Medulla oblongata (tissue), 1 donor: ENCODE measurements around the gene ACAP1.

Source experiments
- DNase-seq: peaks from one replicate; pipeline ENCODE4 v3.0.0-alpha.2; 2015; ENCODE audit errors: extremely low spot score

Gene ACAP1, protein sequence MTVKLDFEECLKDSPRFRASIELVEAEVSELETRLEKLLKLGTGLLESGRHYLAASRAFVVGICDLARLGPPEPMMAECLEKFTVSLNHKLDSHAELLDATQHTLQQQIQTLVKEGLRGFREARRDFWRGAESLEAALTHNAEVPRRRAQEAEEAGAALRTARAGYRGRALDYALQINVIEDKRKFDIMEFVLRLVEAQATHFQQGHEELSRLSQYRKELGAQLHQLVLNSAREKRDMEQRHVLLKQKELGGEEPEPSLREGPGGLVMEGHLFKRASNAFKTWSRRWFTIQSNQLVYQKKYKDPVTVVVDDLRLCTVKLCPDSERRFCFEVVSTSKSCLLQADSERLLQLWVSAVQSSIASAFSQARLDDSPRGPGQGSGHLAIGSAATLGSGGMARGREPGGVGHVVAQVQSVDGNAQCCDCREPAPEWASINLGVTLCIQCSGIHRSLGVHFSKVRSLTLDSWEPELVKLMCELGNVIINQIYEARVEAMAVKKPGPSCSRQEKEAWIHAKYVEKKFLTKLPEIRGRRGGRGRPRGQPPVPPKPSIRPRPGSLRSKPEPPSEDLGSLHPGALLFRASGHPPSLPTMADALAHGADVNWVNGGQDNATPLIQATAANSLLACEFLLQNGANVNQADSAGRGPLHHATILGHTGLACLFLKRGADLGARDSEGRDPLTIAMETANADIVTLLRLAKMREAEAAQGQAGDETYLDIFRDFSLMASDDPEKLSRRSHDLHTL

GRCh38 chr17:7336240-7337175 lies at the start of gene ACAP1:
ACAP1 (plus strand) TSS chr17:7336529; CDS start chr17:7336735, 206 bp downstream.
- no peak for DNase-seq

DNA sequence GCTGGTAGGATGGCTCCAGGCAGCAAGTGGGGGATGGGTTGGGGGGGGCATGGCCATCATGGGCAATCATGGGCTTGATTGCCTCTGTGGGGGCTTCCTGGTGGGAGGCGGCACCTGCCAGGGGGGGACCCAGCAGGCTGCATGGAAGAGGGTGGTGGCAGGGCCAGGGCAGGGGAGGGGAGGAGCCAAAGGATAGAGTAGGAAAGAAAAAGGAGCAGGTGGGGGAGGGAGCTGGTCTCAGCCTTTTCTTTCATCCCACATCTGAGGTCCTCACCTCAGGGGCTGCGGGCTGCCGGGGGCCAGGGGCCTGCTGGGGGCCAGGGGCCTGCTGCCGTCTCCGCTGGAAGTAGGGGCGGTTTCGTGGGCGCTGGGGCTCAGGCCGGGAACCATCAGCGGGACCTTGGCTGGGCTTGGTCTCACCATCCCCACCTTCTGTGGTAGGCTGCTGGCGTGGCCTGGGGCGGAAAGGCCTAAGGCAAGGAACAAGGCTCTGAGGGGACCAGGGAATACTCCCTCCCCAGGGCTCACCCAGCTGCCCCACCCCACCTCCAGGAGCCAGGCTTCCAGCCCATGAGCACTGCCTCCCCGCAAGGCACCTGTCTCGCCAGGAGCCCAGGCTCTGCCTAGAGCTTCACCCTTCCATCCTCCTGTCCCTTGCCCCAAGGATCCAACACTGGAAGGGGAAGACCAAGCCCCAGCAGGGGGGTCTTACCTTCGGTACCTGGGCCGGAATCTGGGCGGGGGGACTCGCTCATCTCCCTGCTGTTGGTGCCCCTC lies 46.9 kb upstream of the ACAP1 start:
- DNase-seq, result no peak

GRCh38 chr17:7290166-7290565 lies 46.2 kb upstream of the ACAP1 start:
- no peak for DNase-seq

DNA sequence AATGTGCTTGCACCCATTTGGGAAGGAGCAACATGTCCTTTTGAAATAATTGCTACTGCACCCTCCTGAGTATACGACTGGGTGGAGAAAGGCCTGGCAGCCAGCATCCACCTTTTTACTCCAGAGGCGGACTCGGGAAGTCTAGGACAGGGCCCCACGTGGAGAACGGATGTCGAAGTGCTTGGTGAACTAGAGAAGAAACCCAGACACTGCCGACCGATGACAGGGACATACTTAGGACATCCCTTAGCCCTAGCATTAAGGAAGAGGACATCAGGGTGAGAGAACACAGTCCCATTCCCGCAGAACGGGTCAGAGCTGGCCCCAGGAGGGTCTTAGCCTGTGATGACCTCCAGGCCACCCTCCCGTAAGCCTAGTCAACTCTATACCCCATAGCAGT lies 45.6 kb upstream of the ACAP1 start:
- no peak for DNase-seq

DNA sequence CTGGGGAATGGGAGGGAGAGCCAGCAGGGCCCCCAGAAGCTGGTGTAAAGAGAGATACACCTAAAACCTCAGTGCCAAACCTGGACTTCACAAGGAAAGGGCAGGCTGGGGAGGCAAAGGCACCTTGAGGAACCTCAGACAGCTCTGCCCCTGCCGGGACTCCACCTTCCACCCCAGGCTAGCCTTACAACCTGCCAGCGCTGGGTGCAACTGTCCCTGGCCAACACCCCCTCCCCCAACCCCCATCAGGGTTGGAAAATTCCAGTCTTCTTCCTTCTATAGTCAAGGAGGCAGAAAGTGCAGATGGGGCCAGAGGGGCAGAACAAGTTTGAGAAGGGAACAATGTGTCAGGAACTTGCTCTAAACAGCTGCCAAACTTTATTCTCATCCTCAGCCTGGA lies 44.1 kb upstream of the ACAP1 start:
- DNase-seq, result no peak

GRCh38 chr17:7292729-7293128 lies 43.6 kb upstream of the ACAP1 start:
- peak; percentile 39 for DNase-seq

- DNase-seq, result no peak
Observed at GRCh38 chr17:7293159-7293558, 43.2 kb upstream of the ACAP1 start.

- no peak for DNase-seq
Observed at GRCh38 chr17:7293816-7294613, 42.3 kb upstream of the ACAP1 start.

DNA sequence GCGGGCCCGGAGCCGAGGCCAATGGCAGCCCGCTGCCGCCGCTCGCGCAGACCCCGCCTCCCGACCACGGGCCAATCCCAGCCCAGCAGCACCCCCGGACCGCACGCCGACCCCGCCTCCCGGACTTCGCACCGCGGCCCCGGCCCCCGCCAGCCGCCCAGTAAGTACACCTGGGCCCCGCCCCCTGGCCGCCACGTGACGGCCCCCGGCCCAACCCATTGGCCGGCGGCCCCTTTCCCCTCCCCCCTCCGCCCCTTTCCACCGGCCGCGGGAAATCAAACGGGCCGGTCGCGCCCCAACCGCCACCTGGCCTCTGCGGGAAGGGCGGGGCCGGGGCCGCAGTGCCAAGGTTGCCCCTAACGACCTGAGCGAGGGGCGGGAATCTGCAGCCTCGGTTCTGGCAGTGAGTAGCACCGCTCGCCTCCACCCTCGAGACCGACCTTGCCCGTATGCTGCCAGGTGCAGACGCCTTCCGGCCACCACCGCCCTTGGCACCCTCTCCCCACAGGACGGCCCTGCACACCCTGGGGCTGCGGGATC lies 41.6 kb upstream of the ACAP1 start, which contains the start of gene YBX2:
Gene YBX2 (minus strand): TSS at position 26 of the 540 bp plus-strand sequence. CDS start 139 bp downstream, outside the sequence.
- no peak for DNase-seq

DNA sequence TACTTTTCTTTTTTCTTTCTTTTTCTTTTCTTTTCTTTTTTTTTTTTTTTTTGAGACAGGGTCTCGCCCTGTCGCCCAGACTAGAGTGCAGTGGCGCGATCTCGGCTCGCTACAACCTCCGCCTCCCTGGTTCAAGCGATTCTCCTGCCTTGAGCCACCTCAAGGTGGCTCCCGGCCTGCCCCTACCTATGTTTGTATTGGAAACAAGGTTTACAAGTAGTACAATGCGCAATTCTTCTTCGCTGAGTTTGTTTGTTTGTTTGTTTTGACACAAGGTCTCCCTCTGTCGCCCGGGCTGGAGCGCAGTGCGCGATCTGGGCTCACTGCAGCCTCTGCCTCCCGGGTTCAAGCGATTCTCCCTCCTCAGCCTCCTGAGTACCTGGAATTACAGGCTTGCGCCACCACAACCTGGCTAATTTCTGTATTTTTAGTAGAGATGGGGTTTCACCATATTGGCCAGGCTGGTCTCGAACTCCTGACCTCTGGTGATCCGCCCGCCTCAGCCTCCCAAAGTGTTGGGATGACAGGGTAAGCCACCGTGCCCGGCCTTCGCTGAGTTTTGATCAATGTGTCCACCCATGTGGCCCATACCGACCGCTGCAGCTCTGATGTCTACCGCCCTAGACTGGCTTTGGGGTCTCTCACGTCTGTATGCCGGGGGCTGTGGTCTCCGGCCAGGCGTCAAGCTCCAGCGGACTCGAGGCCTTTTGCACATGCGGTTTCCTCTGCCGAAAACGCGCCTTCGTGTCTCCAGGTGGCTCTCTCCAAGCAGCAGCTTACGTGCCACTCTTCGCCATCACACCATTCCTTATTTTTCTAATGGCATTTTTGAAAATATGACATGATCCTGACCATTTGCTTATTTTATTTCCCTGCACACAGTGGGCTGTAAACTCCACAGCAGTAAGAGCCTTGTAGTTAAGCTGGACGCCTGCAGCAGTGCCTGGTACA lies 40.8 kb upstream of the ACAP1 start:
- no peak for DNase-seq

DNA sequence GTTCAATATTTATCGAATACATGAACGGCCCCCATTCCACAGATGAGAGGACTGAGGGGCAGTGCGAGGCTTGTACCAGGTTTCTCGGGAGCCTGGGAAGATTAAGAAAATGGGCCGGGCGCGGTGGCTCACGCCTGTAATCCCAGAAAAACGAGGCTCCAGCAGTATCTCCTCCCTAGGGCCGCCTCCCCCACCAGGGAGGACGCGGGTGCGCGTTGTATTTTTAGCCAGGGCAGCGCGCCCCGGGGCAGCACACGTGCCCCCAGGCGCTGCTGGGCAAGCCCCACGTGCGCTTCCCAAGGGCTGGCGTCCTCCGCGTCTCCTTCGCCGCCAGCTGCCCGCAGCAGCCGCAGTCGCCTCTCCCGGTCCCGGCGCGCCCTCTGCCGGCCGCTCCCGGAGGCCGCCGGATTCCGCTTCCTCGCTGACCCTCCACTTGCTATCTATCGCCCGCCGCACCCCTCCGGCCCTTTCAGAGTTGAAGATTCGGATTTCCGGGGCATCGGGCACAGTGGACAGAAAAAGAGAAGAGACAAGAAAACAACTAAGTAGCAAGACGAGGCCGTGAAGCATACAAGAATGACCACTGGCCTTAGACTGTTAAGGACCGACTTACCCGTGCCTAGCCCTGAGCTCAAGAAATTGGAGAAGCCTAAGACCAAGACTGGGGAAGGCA lies 40.0 kb upstream of the ACAP1 start:
- peak; percentile 82 for DNase-seq

- DNase-seq, result no peak
Observed at GRCh38 chr17:7304179-7304578, 32.1 kb upstream of the ACAP1 start.

- peak; percentile 100 for DNase-seq
Observed at GRCh38 chr17:7306911-7307685, 29.2 kb upstream of the ACAP1 start, which contains the start of gene EIF5A. EIF5A (plus strand) TSS chr17:7307628; CDS start chr17:7309636, 2,008 bp downstream.

DNA sequence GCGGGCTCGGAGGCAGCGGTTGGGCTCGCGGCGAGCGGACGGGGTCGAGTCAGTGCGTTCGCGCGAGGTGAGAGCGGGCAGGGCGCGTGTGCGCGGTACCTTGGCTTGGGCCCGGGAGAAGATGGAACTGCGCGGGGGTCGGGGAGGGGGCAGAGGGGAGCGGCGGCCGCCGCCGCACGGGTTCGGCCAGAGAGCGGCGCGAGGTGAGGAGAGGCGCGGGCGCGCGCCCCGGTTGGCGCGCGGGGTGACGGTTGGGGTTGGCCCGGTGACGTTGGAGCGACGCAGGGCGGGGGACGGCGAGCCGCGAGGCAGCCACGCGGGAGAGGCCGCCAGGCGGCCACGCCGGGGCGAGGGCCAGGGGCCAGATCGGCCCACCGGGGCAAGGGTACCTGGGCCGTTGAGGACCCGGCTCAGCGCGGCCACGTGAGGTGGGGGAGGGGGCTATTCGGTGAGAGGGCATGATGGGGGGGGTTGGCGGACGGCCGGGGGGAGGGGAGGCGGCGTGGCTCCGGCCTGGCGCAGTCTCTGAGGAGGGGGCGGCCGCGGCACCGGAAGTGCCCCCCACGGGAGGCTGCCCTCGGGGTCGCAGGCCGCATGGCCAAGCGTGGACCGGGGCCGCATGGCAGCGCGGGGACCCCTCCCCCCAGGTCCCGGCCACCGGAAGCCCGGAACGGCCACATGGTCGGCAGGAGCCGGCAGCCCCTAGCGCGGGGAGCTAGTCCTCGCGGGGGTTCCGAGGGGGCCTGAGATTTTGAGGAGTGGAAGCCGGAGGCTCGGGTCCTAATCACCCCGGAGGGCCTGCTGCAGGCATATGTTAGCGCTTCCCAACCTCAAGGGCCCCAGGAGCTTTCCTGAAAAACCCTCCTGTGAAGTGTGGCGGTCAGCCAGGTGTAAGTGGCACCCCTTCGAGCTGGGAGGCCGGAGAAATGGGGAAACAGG lies 28.4 kb upstream of the ACAP1 start:
- DNase-seq, result no peak

DNA sequence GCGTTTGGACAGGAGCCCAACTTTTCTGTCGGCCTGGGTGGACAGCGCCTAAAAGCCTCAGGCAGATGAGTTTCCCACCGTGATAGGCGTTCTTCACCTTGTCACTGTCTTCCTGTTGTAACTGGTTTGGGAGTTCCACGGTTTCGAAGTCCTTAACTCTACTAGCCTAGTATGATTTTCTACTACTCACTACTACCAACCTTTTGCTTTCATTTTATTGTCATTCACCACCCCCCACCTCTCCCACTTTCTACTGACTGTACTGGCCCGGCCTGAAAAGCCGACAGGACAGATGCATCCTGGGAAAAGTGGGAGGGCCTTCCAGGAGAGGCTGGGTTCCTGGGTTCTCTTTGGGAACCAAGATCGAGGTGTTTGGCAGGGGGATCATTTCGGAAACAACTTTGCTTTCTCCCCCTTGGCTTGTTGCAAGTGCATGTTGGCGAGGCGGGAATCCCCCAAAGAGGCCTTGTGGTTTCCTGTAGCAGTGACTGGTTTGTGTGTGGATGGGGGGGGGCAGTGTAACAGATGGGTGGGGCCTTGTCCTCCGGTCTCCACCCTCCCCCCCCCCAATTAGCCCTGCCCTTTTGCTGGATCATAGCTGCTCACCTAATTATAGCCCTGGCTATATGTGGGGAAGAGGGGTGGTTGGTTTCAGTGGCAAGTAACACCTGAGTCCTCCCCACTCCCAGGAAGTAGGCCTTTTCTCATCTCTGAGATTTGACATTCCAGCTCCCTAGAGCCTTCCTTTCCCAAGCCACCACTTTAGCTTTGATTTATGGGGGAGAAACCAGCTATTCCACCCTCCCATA lies 27.5 kb upstream of the ACAP1 start:
- DNase-seq, result peak; percentile 79
